Activated naive CD4-positive, alpha-beta T cell treated with anti-CD3 and anti-CD28 coated beads for 36 hours (primary cell): Measurements from ENCODE around the gene GALNT18. TPM values are rescaled to one million over a fixed set of nuclear protein-coding genes. Genes with fewer than 3 reads are reported as not detected.

Experiments used
- CTCF ChIA-PET: fragments of 350-600 bp; sonication (Branson Sonifier 250); formaldehyde crosslinking; loops from one replicate; lab custom pipeline; 2021; ENCODE audit warnings: antibody characterized with exemption; lab: Charles Lee
- DNase-seq: peaks from one replicate; pipeline ENCODE4 v3.0.0-alpha.2; 2020
- H3K27ac Mint-ChIP-seq: one replicate; pipeline ENCODE4 v1.8.0; 2021; ENCODE audit warnings: mild to moderate bottlenecking, mixed read lengths
- H3K27me3 Mint-ChIP-seq: one replicate; pipeline ENCODE4 v1.8.0; 2021; ENCODE audit warnings: low read depth, mixed read lengths
- H3K36me3 Mint-ChIP-seq: one replicate; pipeline ENCODE4 v1.8.0; 2021; ENCODE audit warnings: low read depth, mixed read lengths
- H3K4me1 Mint-ChIP-seq: one replicate; pipeline ENCODE4 v1.8.0; 2021; ENCODE audit warnings: low read depth, mixed read lengths
- H3K4me3 Mint-ChIP-seq: one replicate; pipeline ENCODE4 v1.8.0; 2021; ENCODE audit warnings: mild to moderate bottlenecking, moderate library complexity, mixed read lengths
- H3K9me3 Mint-ChIP-seq: one replicate; pipeline ENCODE4 v1.8.0; 2021; ENCODE audit warnings: mixed read lengths
- intact Hi-C: fragments of 100-400 bp; cut with micrococcal nuclease; formaldehyde crosslinking; loops from one replicate; pipeline ENCODE4 v1.15.1; 2023
- total RNA-seq, 2 experiments: library from RNA; stranded (reverse); gene quantifications; one replicate each; pipeline ENCODE4 v1.2.3, GENCODE V29; 2021

GALNT18 gene
- total RNA-seq, 2 experiments from 2014 or later: 4.3 to 4.7 TPM

DNA sequence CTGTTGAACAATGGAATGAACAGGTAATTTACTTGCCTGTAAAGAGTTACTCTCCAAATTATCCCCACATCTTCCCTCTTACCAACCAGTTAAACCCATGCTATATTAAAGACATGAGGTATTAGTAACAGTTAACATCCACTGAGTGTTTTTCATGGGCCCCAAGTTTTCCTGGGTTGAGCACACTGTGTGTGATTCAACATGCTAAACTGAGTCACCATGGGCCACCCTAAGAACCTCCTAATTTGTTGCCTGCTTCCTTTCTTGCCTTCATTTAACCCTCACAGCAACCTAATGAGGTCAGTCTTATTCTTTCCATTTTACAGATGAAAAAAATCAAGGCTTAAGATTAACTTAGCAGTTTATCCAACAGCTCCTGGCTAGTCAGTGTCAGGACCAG is 51.0 kb downstream of the GALNT18 start:
- peaks cover 3% of the 10 kb centered on the region for H3K4me1 Mint-ChIP-seq
- peak; percentile 14 for DNase-seq
- no peaks in the 10 kb centered on the region for H3K36me3 Mint-ChIP-seq
- H3K9me3 Mint-ChIP-seq: no peaks in the 10 kb centered on the region
- peaks cover 8% of the 10 kb centered on the region for H3K27me3 Mint-ChIP-seq
- CTCF ChIA-PET: interaction anchor here (0.7 kb wide), 1 partner anchor 316 kb away, joined by 3 read pairs; no protein-coding TSS in a partner anchor
- no peak overlapping the region for H3K4me3 Mint-ChIP-seq
- intact Hi-C loops: no loop called here
- H3K27ac Mint-ChIP-seq: no peak overlapping the region

DNA sequence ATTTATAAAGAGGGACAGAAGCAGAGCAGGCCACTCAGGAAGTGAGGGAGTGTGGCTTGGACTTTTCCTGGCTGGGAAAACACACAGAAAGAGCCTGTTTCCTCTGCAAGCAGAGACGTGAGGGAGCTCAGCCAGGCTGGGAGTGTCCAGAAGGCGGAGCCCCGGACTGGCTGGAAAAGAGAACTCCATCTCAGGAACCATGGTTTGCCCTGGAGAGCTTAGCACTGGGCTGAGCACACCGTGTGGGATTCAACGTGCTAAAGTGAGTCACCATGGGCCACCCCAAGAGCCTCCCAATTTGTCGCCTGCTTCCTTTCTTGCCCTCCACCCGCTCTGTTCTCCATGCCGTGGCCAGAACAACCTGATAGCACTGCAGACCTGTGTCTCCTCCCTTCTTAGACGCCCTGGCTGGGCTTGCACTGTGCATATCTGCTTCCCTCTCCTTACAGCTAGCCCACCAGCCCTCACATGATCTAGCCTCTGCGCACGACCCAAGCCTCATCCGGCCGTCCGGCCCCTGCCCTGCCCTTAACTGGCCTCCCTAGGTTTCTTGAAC is 51.8 kb downstream of the GALNT18 start:
- intact Hi-C loops: no loop called here
- CTCF ChIA-PET: interaction anchor here (0.7 kb wide), 1 partner anchor 317 kb away, joined by 3 read pairs; no protein-coding TSS in a partner anchor
- Mint-ChIP-seq H3K36me3 (no peaks in the 10 kb centered on the region), H3K4me3 (no peak overlapping the region), H3K9me3 (no peaks in the 10 kb centered on the region), H3K27ac (peak overlapping the region; percentile 6), H3K4me1 (peaks cover 3% of the 10 kb centered on the region), H3K27me3 (peaks cover 8% of the 10 kb centered on the region)
- no peak for DNase-seq

DNA sequence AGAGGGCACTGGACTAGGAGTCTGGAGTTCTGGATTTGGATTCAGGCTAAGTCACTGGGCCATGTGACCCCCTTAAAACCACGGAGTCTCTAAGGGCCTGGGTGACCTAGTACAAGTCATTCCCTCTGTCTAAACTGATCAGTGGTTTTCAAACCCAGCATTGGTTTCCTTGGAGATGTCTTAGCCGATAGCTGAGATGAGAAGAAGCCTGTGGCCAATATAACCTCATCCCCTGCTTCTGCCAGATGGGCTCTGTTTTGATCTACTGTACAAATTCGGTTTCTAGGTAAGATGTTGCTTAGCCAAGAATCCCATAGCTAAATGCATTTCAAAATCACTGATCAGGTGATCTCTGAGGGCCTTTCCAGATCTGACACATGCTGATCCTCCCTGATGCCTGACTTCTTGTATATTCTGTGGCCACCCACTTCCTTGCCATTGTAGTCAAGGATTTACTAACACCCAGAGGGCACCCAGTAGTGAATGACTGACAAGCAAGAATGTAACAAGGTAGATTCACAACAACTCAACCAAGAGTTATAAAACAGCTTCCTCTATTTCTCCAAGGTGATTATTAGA is 53.1 kb downstream of the GALNT18 start:
- CTCF ChIA-PET: no interaction called here
- Mint-ChIP-seq H3K27ac (no peak overlapping the region), H3K27me3 (peaks cover 8% of the 10 kb centered on the region), H3K4me3 (no peak overlapping the region), H3K36me3 (no peaks in the 10 kb centered on the region), H3K9me3 (no peaks in the 10 kb centered on the region), H3K4me1 (peaks cover 3% of the 10 kb centered on the region)
- DNase-seq: peak; percentile 7
- intact Hi-C loops: no loop called here

DNA sequence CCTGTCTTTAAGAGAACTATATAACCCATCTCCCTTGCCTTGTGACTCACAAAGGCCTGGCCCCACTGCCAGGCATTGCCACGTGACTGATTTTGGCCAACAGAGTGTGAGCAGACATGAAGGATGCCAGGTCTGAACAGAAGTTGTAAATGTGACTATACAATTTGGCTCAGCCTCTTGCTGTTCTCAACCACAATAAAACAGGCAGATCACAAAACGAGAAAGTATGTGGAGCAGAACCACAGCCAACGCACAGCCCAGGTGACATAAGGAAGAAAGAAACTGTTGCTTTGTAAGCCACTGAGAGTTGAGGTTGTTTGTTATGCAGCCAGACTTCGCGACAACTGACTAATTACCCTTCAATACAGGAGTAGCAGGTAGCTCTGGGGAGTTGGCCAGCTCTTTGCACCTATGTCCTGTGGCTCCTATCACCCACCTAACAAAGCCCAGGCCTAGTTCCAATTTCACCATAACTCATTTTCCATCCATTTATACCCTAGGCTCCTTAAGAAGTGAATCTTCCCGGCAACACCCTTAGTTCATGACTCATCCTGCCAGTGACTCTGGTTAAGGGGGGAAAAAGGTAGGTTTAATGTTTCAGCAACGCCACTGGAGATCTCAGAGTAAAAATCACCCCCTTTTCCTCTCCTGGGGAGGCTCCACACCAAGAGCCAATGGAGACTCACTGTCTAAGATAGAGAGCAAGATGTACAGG is 53.7 kb downstream of the GALNT18 start:
- intact Hi-C loops: no loop called here
- Mint-ChIP-seq H3K27me3 (peaks cover 8% of the 10 kb centered on the region), H3K4me1 (peaks cover 3% of the 10 kb centered on the region), H3K4me3 (no peak overlapping the region), H3K27ac (no peak overlapping the region), H3K9me3 (no peaks in the 10 kb centered on the region), H3K36me3 (no peaks in the 10 kb centered on the region)
- CTCF ChIA-PET: no interaction called here
- peak; percentile 38 for DNase-seq

DNA sequence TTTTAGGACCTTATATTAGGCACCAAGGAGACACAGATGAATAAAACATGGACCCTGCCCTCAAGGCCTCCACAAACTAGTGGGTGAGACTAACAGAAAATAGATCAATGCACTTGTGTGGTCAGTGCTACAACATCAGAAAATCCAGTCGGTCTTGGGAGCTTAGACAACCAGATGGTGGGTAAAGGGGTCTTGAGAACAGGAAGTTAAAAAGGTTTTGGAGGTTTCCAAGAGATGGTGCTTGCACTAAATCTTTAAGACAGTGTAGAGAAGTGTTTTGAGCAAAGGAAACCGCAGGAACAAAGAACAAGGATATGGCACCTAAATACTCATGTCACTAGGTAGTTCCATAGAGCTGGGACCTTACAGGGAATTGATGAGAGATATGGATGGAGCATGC is 56.2 kb downstream of the GALNT18 start:
- intact Hi-C loops: no loop called here
- Mint-ChIP-seq H3K9me3 (no peaks in the 10 kb centered on the region), H3K27ac (no peak overlapping the region), H3K4me3 (no peak overlapping the region), H3K4me1 (peaks cover 3% of the 10 kb centered on the region), H3K27me3 (peaks cover 5% of the 10 kb centered on the region), H3K36me3 (no peaks in the 10 kb centered on the region)
- CTCF ChIA-PET: no interaction called here
- no peak for DNase-seq

DNA sequence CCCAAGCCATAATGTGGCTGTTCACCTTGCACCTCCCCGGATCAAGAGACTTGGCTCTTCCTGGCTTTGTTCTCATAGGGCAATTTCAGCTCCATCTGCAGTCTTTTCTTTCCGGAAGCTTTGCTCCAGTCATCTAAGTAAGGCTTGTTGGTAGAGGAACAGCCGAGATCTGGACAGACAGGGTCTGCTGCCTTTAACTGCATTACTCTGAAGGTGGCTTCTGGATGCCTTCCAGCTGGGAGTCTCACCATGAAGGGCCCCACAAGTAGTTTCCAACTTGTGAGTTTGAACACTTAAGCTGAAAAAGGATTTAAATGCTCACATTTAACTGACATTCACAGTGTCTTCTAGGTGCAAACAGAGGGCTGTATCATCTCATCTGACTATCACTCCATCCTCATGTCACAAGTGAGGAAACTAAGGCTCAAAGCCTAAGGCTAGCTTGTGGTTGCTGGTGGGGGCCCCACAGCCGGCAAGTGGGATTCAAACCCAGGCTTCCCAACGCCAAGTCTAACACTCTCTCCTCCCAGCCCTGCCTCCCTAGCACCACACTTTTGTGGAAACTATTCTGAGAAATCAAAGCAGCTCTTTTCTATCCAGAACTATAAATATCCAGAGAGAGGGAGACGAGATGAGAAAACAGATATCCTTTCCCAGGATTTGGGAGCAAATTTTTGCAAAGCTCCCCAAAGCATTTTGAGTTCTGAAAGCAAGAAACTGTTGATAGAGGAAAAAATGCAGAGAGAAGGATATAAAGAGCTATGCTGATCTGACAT is 58.4 kb downstream of the GALNT18 start:
- H3K27ac Mint-ChIP-seq: no peak overlapping the region
- intact Hi-C loops: no loop called here
- H3K36me3 Mint-ChIP-seq: no peaks in the 10 kb centered on the region
- no peaks in the 10 kb centered on the region for H3K4me1 Mint-ChIP-seq
- H3K27me3 Mint-ChIP-seq: no peaks in the 10 kb centered on the region
- no peak for DNase-seq
- CTCF ChIA-PET: no interaction called here
- no peak overlapping the region for H3K4me3 Mint-ChIP-seq
- no peaks in the 10 kb centered on the region for H3K9me3 Mint-ChIP-seq

DNA sequence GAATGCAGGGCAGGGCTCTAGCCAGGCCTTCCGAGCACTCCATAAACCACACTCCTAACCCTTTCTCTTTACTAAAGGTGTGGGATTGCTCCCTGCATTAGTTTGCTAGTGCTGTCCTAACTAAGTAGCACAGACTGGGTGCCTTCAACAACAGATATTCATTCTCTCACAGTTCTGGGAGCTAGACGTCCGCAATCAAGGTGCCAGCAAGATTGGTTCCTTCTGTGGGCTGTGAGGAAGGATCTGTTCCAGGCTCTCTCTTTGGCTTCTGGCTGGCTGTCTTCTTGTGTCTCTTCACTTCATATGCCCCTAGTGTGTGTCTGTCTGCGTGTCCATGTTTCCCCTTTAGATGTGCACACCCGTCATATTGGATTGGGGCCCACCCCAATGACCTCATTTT is 59.8 kb downstream of the GALNT18 start:
- CTCF ChIA-PET: no interaction called here
- no peaks in the 10 kb centered on the region for H3K4me1 Mint-ChIP-seq
- intact Hi-C loops: no loop called here

DNA sequence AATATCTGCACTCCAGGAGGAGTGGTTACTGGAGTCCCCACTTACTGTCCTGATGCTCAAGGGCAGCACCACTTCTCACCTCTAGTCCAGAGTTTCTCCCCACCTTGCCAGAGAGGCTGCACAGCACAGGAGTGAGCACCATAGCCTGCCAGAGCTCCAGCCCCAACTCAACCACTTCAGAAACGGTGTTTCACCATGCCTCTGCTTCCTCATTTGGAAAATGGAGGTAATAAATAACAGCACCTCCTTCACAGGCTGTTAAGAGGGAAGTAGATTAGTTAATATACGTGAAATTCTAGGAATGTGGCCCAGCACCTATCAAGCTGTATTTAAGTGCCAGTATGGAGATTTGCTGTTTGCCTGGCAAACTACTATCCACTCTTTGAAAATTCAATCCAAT is 63.0 kb downstream of the GALNT18 start:
- CTCF ChIA-PET: no interaction called here
- Mint-ChIP-seq H3K27ac (no peak overlapping the region), H3K4me3 (no peak overlapping the region), H3K36me3 (no peaks in the 10 kb centered on the region), H3K4me1 (no peaks in the 10 kb centered on the region), H3K9me3 (no peaks in the 10 kb centered on the region), H3K27me3 (peaks cover 5% of the 10 kb centered on the region)
- intact Hi-C loops: no loop called here
- no peak for DNase-seq

More for the DNA sequence above, 59.8 kb downstream of the GALNT18 start:
- Mint-ChIP-seq H3K9me3 (no peaks in the 10 kb centered on the region), H3K36me3 (no peaks in the 10 kb centered on the region), H3K27ac (no peak overlapping the region), H3K4me3 (no peak overlapping the region), H3K27me3 (no peaks in the 10 kb centered on the region)
- no peak for DNase-seq

DNA sequence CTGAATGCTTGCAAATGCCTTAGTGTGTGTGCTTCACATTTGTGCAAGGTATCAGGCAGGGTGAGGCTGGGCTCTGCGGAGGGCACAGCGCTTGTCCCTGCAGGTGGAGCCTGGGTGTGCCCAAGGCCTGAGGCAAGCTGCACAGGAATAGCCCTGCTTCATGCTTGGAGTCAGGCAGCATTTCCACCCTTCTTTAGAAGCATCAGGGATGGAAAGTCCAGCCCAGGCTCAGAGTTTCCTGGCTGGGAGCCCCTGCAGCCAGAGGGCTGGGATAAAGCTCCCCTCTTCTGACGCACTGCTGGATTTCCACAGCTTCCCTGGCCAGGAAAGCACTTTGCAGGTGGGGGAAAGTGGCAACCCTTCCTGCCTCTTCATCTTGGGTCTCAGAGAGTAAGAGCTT is 63.4 kb downstream of the GALNT18 start:
- intact Hi-C loops: no loop called here
- Mint-ChIP-seq H3K27me3 (peaks cover 7% of the 10 kb centered on the region), H3K27ac (no peak overlapping the region), H3K9me3 (no peaks in the 10 kb centered on the region), H3K36me3 (no peaks in the 10 kb centered on the region), H3K4me1 (no peaks in the 10 kb centered on the region), H3K4me3 (no peak overlapping the region)
- no peak for DNase-seq
- CTCF ChIA-PET: interaction anchor here (0.9 kb wide), 1 partner anchor 26 kb away, joined by 3 read pairs; no protein-coding TSS in a partner anchor

DNA sequence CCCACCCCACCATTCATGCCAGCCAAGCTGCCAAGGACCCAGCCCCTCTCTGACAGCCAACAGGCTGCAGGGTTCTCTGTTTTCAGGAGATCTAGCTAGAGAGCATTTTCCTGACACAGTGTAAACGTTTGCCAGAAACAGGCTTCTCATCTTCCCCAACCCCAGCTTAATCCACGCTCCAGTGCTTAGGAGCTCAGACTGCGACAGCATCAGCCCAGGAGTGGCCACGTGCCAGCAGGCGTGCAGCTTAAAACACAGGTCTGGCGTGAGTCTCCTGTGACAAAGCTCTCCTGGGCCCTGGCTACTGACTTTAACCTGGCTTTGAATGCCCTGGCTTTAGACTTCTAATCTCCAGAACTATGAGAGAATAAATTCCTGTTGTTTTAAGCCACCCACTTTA is 66.6 kb downstream of the GALNT18 start:
- no peak overlapping the region for H3K27ac Mint-ChIP-seq
- no peaks in the 10 kb centered on the region for H3K36me3 Mint-ChIP-seq
- H3K9me3 Mint-ChIP-seq: no peaks in the 10 kb centered on the region
- DNase-seq: no peak
- CTCF ChIA-PET: no interaction called here
- intact Hi-C loops: no loop called here
- no peak overlapping the region for H3K4me3 Mint-ChIP-seq
- H3K4me1 Mint-ChIP-seq: no peaks in the 10 kb centered on the region
- H3K27me3 Mint-ChIP-seq: peaks cover 9% of the 10 kb centered on the region

DNA sequence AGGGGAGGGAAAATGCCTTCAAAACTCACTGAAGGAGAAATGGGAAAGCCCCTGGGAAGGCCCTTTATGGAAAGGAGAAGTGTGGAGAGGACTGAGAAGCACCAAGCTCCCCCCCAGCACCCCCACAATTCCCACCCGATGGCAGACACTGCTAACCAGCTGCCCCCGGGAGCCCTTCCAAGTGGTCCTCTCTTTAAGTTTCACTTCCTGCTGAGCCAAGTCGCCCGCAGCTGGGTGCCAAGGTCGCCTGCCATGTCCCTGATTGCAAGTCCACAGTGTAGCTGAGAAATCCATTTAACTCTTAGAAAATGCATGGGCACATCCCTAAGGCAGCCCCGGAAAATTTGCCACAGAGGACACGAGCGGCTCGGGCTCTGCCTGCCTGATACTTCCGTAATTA is 68.2 kb downstream of the GALNT18 start:
- CTCF ChIA-PET: no interaction called here
- Mint-ChIP-seq H3K9me3 (no peaks in the 10 kb centered on the region), H3K27me3 (peaks cover 9% of the 10 kb centered on the region), H3K4me1 (no peaks in the 10 kb centered on the region), H3K27ac (no peak overlapping the region), H3K36me3 (no peaks in the 10 kb centered on the region), H3K4me3 (no peak overlapping the region)
- DNase-seq: no peak
- intact Hi-C loops: no loop called here

DNA sequence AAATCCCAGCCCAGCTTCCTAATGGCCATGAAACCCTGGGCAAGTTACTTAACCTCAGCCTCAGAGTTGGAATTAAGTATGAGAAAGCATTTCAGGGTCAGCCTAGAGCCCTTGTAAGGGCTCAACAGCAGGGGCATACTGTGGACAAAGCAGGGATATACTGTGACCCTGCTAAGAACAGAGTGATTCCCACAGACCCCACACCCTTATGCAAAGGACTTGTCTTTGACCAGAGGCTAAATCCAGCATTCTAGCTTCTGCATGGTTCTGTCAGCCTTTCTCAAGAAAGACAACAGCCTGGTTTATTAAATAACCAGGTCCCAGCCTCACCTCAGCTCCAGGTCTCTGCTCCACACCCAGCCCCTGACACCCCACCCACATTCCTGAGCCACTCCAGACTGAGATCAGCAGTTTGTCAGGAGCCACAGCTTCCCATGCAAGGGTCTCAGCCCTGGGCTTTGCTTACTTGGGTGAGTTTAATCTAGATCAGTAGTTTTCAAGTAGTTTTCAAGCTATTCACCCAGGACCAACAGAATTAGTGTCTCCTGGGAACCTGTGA is 69.2 kb downstream of the GALNT18 start:
- Mint-ChIP-seq H3K36me3 (no peaks in the 10 kb centered on the region), H3K27ac (no peak overlapping the region), H3K4me3 (no peak overlapping the region), H3K4me1 (no peaks in the 10 kb centered on the region), H3K9me3 (no peaks in the 10 kb centered on the region), H3K27me3 (peaks cover 9% of the 10 kb centered on the region)
- intact Hi-C loops: no loop called here
- CTCF ChIA-PET: no interaction called here
- DNase-seq: no peak
